GM13977 (cell line): Measurements from ENCODE around the gene MYB.
"Not testable (repeated sequence)": the region's sequence is repeated elsewhere in the genome, so short reads cannot be mapped to it uniquely, and the experiment has no call there.

Experiments used
- DNase-seq: peaks from one replicate; pipeline ENCODE4 v3.0.0; 2012; ENCODE audit warnings: low spot score
- in situ Hi-C: fragments of 300-500 bp; cut with MboI; formaldehyde crosslinking; loops from one replicate; pipeline ENCODE4 v1.12.0; 2022; ENCODE audit warnings: low sequenced_read_pairs, low pct_unique_long_range_greater_than_20kb, mixed read lengths, inconsistent platforms; ENCODE audit not compliant: unreplicated experiment
- TF ChIP-seq, protein P1 (sequence below): IDR thresholded peaks from 2 replicates; pipeline ENCODE4 v1.5.1; 2012; ENCODE audit warnings: mild to moderate bottlenecking, control low read depth; ENCODE audit not compliant: insufficient read depth; ENCODE audit errors: extremely low read depth, missing control alignments

MYB gene

DNA sequence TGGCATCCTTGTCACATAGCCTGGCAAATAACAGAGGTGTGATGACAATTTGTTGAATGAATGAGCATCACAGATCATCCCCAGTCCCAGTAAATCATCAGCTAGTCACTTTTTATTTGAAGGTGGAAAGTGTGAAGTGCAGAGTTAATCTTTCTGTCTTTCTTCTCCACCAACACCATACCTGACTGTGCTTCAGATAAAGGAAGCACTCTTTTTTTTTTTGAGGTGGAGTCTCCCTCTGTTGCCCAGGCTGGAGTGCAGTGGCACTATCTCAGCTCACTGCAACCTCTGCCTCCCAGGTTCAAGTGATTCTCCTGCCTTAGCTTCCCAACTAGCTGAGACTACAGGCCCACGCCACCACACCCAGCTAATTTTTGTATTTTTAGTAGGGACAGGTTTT is 38.9 kb upstream of the MYB start:
- TF ChIP-seq, protein P1, sequence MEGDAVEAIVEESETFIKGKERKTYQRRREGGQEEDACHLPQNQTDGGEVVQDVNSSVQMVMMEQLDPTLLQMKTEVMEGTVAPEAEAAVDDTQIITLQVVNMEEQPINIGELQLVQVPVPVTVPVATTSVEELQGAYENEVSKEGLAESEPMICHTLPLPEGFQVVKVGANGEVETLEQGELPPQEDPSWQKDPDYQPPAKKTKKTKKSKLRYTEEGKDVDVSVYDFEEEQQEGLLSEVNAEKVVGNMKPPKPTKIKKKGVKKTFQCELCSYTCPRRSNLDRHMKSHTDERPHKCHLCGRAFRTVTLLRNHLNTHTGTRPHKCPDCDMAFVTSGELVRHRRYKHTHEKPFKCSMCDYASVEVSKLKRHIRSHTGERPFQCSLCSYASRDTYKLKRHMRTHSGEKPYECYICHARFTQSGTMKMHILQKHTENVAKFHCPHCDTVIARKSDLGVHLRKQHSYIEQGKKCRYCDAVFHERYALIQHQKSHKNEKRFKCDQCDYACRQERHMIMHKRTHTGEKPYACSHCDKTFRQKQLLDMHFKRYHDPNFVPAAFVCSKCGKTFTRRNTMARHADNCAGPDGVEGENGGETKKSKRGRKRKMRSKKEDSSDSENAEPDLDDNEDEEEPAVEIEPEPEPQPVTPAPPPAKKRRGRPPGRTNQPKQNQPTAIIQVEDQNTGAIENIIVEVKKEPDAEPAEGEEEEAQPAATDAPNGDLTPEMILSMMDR, result peak; percentile 8
- DNase-seq, in situ Hi-C loops: not testable (repeated sequence)

- DNase-seq, result no peak
Observed at GRCh38 chr6:135144673-135145062, 36.4 kb upstream of the MYB start.

DNA sequence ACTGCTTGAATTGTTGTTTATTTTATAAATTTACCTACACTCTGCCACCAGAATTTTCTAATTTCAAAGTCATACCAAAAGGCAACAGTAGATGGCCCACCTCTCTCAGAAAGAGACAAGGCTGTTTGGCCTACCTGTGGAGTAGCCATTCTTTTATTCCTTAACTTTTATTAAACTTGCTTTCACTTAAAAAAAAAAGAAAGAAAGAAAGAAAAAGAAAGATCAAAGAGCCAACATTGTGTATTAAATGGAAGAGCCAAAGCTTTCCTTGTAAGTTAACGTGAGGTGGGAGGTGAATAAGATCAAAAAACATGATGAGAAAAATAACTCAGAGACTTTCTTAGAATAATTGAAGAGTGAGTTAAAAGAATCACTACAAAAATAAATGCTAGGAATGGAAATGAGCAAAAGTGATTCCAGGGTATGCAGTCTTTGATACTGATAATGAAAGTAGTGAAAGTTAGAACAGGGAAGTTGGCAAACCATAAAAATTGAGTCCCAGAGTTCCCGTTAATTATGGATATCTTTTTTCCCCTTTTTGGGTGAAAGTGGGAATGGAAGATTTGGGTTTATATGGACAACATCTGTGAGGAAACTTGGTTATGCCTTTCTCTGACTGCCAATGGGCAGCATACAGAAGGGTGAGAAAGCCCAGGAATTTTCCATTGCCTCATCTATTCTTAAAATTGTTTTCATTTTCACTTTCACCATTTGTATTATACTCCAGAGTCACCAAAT is 35.9 kb upstream of the MYB start:
- in situ Hi-C loops, result no loop called here
- no peak for DNase-seq
- TF ChIP-seq, protein P1, result peak; percentile 69

More at GRCh38 chr6:135144673-135145062, 36.4 kb upstream of the MYB start:
- in situ Hi-C loops, result no loop called here
- TF ChIP-seq, protein P1, result no peak

- TF ChIP-seq, protein P1, result no peak
- DNase-seq, result no peak
- in situ Hi-C loops, result no loop called here
Observed at GRCh38 chr6:135146162-135146934, 34.8 kb upstream of the MYB start.

DNA sequence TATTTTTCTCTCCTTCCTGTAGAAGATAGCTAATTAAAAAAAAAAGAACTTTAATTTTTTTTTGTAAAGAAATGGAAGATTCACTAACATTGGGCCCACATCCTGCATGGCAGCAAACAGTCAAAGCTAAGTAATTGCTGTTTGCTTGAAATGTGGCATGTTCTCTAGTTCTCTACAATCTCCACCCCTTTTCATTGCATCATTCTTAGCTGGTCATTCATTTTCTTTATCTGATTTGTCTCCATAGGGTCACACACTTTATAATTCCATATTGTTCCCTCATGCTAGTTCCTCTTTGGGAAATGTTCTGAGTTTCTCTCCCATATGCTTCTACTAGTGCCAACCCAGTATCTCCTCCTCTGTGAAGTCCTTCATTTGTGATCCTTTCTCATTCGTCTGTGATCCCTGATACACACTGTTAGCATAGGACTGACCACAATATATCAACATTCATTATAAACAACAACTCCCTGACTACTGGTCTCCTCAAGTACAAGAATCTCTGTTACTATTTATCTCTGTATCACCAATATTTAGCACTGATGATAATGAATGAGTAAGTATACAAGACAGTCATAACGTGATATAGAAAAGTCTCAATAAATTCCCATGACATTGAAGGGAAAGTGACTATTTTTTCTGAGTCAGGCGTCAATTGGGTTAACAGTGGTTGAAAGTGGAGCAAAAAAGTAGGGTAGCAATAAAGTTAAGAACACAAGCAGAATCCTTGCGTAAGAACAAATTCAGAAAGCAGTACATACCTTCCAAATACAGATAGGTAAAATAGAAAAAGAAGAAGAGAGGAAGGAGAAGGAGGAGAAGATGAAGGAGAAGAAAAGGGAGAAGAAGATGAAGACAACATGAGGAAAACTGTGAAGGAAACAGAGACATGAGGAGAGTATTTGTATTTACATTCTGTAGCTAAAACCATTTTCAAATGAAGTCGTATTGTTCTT is 33.2 kb upstream of the MYB start:
- in situ Hi-C loops, result no loop called here
- TF ChIP-seq, protein P1, result no peak
- no peak for DNase-seq

GRCh38 chr6:135148889-135149288 is 32.2 kb upstream of the MYB start:
- no peak for DNase-seq
- in situ Hi-C loops, result no loop called here
- TF ChIP-seq, protein P1, result no peak
